Right ventricle myocardium superior (tissue), 1 donor: Measurements from ENCODE around the gene INSL6. TPM values are rescaled to one million over a fixed set of nuclear protein-coding genes. Genes with fewer than 3 reads are reported as not detected.

Source experiments
- total RNA-seq: library from RNA; stranded (reverse); fragmentation: NEBNext Ultra II Directional; extraction: Animal tissue kit (Norgen Biotek cat#: 25700); gene quantifications from one replicate; pipeline ENCODE4 v1.2.1, GENCODE V29; 2021
- donor health status: DM: no; HTN: yes; CAD: no; lungs with severe emphysema.

Gene INSL6
- total RNA-seq, 1 donor from 2014 or later: not detected

Other genes starting within 250 kb of the INSL6 start
- gene JAK2, start 200.4 kb downstream of the INSL6 start, total RNA-seq: 12.7 TPM
- gene INSL4, start 45.8 kb upstream of the INSL6 start, total RNA-seq: not detected
- gene RLN2, start 119.1 kb upstream of the INSL6 start, total RNA-seq: not detected
- 0.62 TPM for gene RLN1, start 154.2 kb upstream of the INSL6 start, total RNA-seq